HG03457 (cell line): ENCODE measurements around the gene RITA1.

Source experiments
- ATAC-seq: cut with Tn5 transposase; IDR thresholded peaks from one replicate; pipeline ENCODE4 v1.9.1; 2021; ENCODE audit warnings: moderate number of reproducible peaks; ENCODE audit not compliant: unreplicated experiment

The RITA1 gene

GRCh38 chr12:113173081-113173698 lies 12.3 kb upstream of the RITA1 start:
- no peak for ATAC-seq

GRCh38 chr12:113174461-113175384 lies 10.8 kb upstream of the RITA1 start:
- no peak for ATAC-seq

- no peak for ATAC-seq
Measured at GRCh38 chr12:113179023-113179422, 6.5 kb upstream of the RITA1 start.

- no peak for ATAC-seq
Measured at GRCh38 chr12:113180333-113180732, 5.2 kb upstream of the RITA1 start.

GRCh38 chr12:113181975-113182374 lies 3.5 kb upstream of the RITA1 start:
- ATAC-seq, result no peak

GRCh38 chr12:113183030-113183589 lies 2.4 kb upstream of the RITA1 start:
- no peak for ATAC-seq

- ATAC-seq, result peak; percentile 26
Measured at GRCh38 chr12:113184098-113184899, 1.2 kb upstream of the RITA1 start.

GRCh38 chr12:113184900-113185179 lies 681 bp upstream of the RITA1 start:
- ATAC-seq, result peak; percentile 64

- ATAC-seq, result no peak
Measured at GRCh38 chr12:113186033-113186365, 478 bp downstream of the RITA1 start.

GRCh38 chr12:113186666-113187325 lies 1.3 kb downstream of the RITA1 start:
- ATAC-seq, result no peak

- ATAC-seq, result no peak
Measured at GRCh38 chr12:113189361-113189760, 3.8 kb downstream of the RITA1 start.

- no peak for ATAC-seq
Measured at GRCh38 chr12:113190761-113191160, 5.2 kb downstream of the RITA1 start.

GRCh38 chr12:113191227-113191626 lies 5.7 kb downstream of the RITA1 start:
- ATAC-seq, result no peak

GRCh38 chr12:113194971-113195391 lies 9.5 kb downstream of the RITA1 start:
- ATAC-seq, result no peak

- no peak for ATAC-seq
Measured at GRCh38 chr12:113195598-113195997, 10.1 kb downstream of the RITA1 start.

GRCh38 chr12:113196582-113196981 lies 11.1 kb downstream of the RITA1 start:
- no peak for ATAC-seq

GRCh38 chr12:113196990-113197389 lies 11.5 kb downstream of the RITA1 start:
- ATAC-seq, result peak; percentile 75

GRCh38 chr12:113197518-113198077 lies 12.1 kb downstream of the RITA1 start:
- no peak for ATAC-seq

- ATAC-seq, result no peak
Measured at GRCh38 chr12:113198296-113198695, 12.8 kb downstream of the RITA1 start.

- ATAC-seq, result no peak
Measured at GRCh38 chr12:113200021-113200797, 14.7 kb downstream of the RITA1 start.
